PFSK-1 (cell line): ENCODE measurements around the gene MITF.

ENCODE experiments used
- FOXP2 ChIP-seq: optimal IDR thresholded peaks from 2 replicates; pipeline ENCODE3; 2011; ENCODE audit warnings: borderline replicate concordance, control low read depth, inconsistent platforms; ENCODE audit not compliant: insufficient read depth; ENCODE audit errors: extremely low read length, extremely low read depth
- POLR2AphosphoS5 ChIP-seq: IDR thresholded peaks from 2 replicates; pipeline ENCODE4 v1.6.1; 2012; ENCODE audit warnings: low read depth, mild to moderate bottlenecking, control low read depth, low read length, moderate library complexity
- REST ChIP-seq, 2 experiments: IDR thresholded peaks; 2 replicates each; pipeline versions ENCODE4 v1.6.1 to v1.8.0; 2011 to 2012; ENCODE audit warnings: low read depth in 2 of 2, low read length in 2 of 2, control low read depth in 1 of 2, inconsistent platforms in 1 of 2, mild to moderate bottlenecking in 1 of 2, moderate library complexity in 1 of 2; ENCODE audit not compliant: insufficient read depth in 1 of 2
- SIN3A ChIP-seq: IDR thresholded peaks from 2 replicates; pipeline ENCODE4 v1.6.1; 2012; ENCODE audit warnings: mild to moderate bottlenecking, low read length, moderate library complexity, borderline replicate concordance; ENCODE audit not compliant: insufficient read depth
- TAF1 ChIP-seq: IDR thresholded peaks from 2 replicates; pipeline ENCODE4 v1.6.1; 2012; ENCODE audit warnings: low read length, control low read depth, borderline replicate concordance; ENCODE audit not compliant: insufficient read depth

Gene MITF

GRCh38 chr3:69737392-69737791, 1.9 kb upstream of the MITF start:
- TF ChIP-seq REST (IDR thresholded peaks at IDR 0.05; ENCODE audit: insufficient read depth in 1 of 2, low read depth in 2 of 2, low read length in 2 of 2) (no peak), SIN3A (no peak), TAF1 (no peak), FOXP2 (no peak), POLR2AphosphoS5 (no peak)

- TF ChIP-seq TAF1 = no peak
- TF ChIP-seq SIN3A = no peak
- no peak for TF ChIP-seq FOXP2
Measured at GRCh38 chr3:69738315-69738714, 949 bp upstream of the MITF start.

GRCh38 chr3:69738859-69739203, 433 bp upstream of the MITF start:
- no peak for TF ChIP-seq REST (IDR thresholded peaks at IDR 0.05; ENCODE audit: insufficient read depth in 1 of 2, low read depth in 2 of 2, low read length in 2 of 2)
- no peak for TF ChIP-seq POLR2AphosphoS5
- TF ChIP-seq TAF1 = no peak

- TF ChIP-seq REST (IDR thresholded peaks at IDR 0.05; ENCODE audit: insufficient read depth in 1 of 2, low read depth in 2 of 2, low read length in 2 of 2) (no peak), FOXP2 (no peak), SIN3A (no peak), POLR2AphosphoS5 (no peak), TAF1 (no peak)
Measured at GRCh38 chr3:69740103-69741021, 1.1 kb downstream of the MITF start.

GRCh38 chr3:69741032-69741767, 1.9 kb downstream of the MITF start:
- TF ChIP-seq POLR2AphosphoS5 = no peak
- TF ChIP-seq SIN3A = no peak
- TF ChIP-seq REST (IDR thresholded peaks at IDR 0.05; ENCODE audit: insufficient read depth in 1 of 2, low read depth in 2 of 2, low read length in 2 of 2) = no peak
- no peak for TF ChIP-seq FOXP2
- no peak for TF ChIP-seq TAF1
